DND-41 (cell line): Measurements from ENCODE around the gene CLDN2.

Experiments
- ATAC-seq: fragments of 200-7000 bp; cut with Tn5 transposase; 3 replicates; pipeline ENCODE4 v1.9.1; 2021; ENCODE audit warnings: low read depth; ENCODE audit not compliant: insufficient read depth
- DNase-seq: peaks from one replicate; pipeline ENCODE4 v3.0.0-alpha.2; 2020
- H2AFZ ChIP-seq: 2 replicates; pipeline ENCODE4 v1.6.0; 2012; ENCODE audit warnings: low read depth, low read length
- H3K27ac ChIP-seq: 2 replicates; pipeline ENCODE4 v1.5.1; 2012; ENCODE audit warnings: low read length, inconsistent platforms
- H3K27me3 ChIP-seq: fragments of 200-600 bp; sonication (generic); 2 replicates; pipeline ENCODE4 v1.6.0; 2012; ENCODE audit warnings: low read length, mild to moderate bottlenecking, inconsistent platforms; ENCODE audit not compliant: insufficient read depth, poor library complexity
- H3K36me3 ChIP-seq: 2 replicates; pipeline ENCODE4 v1.5.1; 2012; ENCODE audit warnings: low read length, inconsistent platforms; ENCODE audit not compliant: insufficient read depth
- H3K4me1 ChIP-seq: 2 replicates; pipeline ENCODE4 v1.5.1; 2012; ENCODE audit warnings: mild to moderate bottlenecking, low read length; ENCODE audit not compliant: insufficient read depth
- H3K4me2 ChIP-seq: 2 replicates; pipeline ENCODE4 v1.6.0; 2012; ENCODE audit warnings: mild to moderate bottlenecking, moderate library complexity, low read length, inconsistent platforms; ENCODE audit not compliant: insufficient read depth
- H3K4me3 ChIP-seq, 2 experiments: fragments of 200-600 bp in 1 of 2; shearing (Covaris generic) in 1 of 2; 2 replicates each; pipeline ENCODE4 v1.5.1; 2012 to 2016; ENCODE audit warnings: inconsistent platforms in 2 of 2, low read length in 2 of 2, mild to moderate bottlenecking in 2 of 2, low read depth in 1 of 2, moderate library complexity in 1 of 2
- H3K79me2 ChIP-seq: 2 replicates; pipeline ENCODE4 v1.6.0; 2012; ENCODE audit warnings: low read length, inconsistent platforms; ENCODE audit not compliant: insufficient read depth
- H3K9ac ChIP-seq: 2 replicates; pipeline ENCODE4 v1.6.0; 2012; ENCODE audit warnings: low read depth, mild to moderate bottlenecking, inconsistent platforms, low read length, moderate library complexity
- H3K9me3 ChIP-seq: 2 replicates; pipeline ENCODE4 v1.5.1; 2012; ENCODE audit warnings: low read length, moderate library complexity, mild to moderate bottlenecking, inconsistent platforms; ENCODE audit not compliant: insufficient read depth, severe bottlenecking
- H4K20me1 ChIP-seq: 2 replicates; pipeline ENCODE4 v1.6.0; 2012; ENCODE audit warnings: low read length; ENCODE audit not compliant: insufficient read depth
- EZH2 ChIP-seq: IDR thresholded peaks from 3 replicates; pipeline ENCODE4 v1.6.1; 2012; ENCODE audit warnings: borderline replicate concordance, low read depth, mild to moderate bottlenecking, moderate library complexity, low read length, inconsistent platforms; ENCODE audit not compliant: severe bottlenecking
- TF ChIP-seq, protein P1 (sequence below): IDR thresholded peaks from 2 replicates; pipeline ENCODE4 v1.5.1; 2012; ENCODE audit warnings: borderline replicate concordance, low read length, moderate library complexity, mild to moderate bottlenecking; ENCODE audit not compliant: poor library complexity, severe bottlenecking; ENCODE audit errors: extremely low read depth

CLDN2 gene

DNA sequence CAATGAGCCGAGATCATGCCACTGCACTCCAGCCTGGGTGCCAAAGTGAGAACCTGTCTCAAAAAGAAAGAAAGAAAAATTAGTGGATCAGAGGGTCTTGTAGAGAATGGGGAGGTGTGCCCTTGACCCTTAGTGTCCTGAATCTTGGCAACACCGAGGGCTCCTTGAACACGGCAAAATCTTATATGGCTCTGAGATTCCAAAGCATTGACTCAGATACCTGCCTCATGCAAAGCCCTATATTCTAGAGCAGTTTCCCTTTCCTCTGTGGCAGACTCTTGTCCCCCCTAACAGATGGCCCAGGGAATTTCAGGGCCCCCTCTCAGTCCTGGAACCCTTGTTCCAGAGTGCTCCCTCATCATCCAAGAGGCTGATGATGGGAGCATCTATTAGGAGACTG lies 6.8 kb downstream of the CLDN2 start:
- H3K27me3 ChIP-seq: no peaks in the 10 kb centered on the region
- H3K9me3 ChIP-seq: no peaks in the 10 kb centered on the region
- ATAC-seq (no peak), DNase-seq (no peak)
- H4K20me1 ChIP-seq: no peaks in the 10 kb centered on the region
- no peaks in the 10 kb centered on the region for H3K36me3 ChIP-seq
- H3K27ac ChIP-seq: no peak overlapping the region
- H2AFZ ChIP-seq: no peak overlapping the region
- TF ChIP-seq EZH2: no peak
- TF ChIP-seq, protein P1, sequence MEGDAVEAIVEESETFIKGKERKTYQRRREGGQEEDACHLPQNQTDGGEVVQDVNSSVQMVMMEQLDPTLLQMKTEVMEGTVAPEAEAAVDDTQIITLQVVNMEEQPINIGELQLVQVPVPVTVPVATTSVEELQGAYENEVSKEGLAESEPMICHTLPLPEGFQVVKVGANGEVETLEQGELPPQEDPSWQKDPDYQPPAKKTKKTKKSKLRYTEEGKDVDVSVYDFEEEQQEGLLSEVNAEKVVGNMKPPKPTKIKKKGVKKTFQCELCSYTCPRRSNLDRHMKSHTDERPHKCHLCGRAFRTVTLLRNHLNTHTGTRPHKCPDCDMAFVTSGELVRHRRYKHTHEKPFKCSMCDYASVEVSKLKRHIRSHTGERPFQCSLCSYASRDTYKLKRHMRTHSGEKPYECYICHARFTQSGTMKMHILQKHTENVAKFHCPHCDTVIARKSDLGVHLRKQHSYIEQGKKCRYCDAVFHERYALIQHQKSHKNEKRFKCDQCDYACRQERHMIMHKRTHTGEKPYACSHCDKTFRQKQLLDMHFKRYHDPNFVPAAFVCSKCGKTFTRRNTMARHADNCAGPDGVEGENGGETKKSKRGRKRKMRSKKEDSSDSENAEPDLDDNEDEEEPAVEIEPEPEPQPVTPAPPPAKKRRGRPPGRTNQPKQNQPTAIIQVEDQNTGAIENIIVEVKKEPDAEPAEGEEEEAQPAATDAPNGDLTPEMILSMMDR: no peak
- no peak overlapping the region for H3K4me3 ChIP-seq
- no peak overlapping the region for H3K4me2 ChIP-seq
- H3K79me2 ChIP-seq: no peaks in the 10 kb centered on the region
- H3K4me1 ChIP-seq: no peaks in the 10 kb centered on the region
- no peak overlapping the region for H3K9ac ChIP-seq

- no peaks in the 10 kb centered on the region for H3K36me3 ChIP-seq
- no peak overlapping the region for H3K4me3 ChIP-seq
- no peak for ATAC-seq
- no peaks in the 10 kb centered on the region for H3K27me3 ChIP-seq
- H4K20me1 ChIP-seq: no peaks in the 10 kb centered on the region
- no peaks in the 10 kb centered on the region for H3K4me1 ChIP-seq
- no peaks in the 10 kb centered on the region for H3K9me3 ChIP-seq
- H3K79me2 ChIP-seq: no peaks in the 10 kb centered on the region
- no peak overlapping the region for H3K27ac ChIP-seq
- H2AFZ ChIP-seq: no peak overlapping the region
- TF ChIP-seq, protein P1: no peak
- no peak for TF ChIP-seq EZH2
- no peak overlapping the region for H3K9ac ChIP-seq
- no peak for DNase-seq
- H3K4me2 ChIP-seq: no peak overlapping the region
These were observed 7.5 kb downstream of the CLDN2 start for GRCh38 chrX:106927700-106928099.

DNA sequence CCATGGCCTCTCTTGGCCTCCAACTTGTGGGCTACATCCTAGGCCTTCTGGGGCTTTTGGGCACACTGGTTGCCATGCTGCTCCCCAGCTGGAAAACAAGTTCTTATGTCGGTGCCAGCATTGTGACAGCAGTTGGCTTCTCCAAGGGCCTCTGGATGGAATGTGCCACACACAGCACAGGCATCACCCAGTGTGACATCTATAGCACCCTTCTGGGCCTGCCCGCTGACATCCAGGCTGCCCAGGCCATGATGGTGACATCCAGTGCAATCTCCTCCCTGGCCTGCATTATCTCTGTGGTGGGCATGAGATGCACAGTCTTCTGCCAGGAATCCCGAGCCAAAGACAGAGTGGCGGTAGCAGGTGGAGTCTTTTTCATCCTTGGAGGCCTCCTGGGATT lies 8.0 kb downstream of the CLDN2 start:
- Histone ChIP-seq H4K20me1 (no peaks in the 10 kb centered on the region), H3K79me2 (no peaks in the 10 kb centered on the region), H2AFZ (no peak overlapping the region), H3K9ac (no peak overlapping the region), H3K4me2 (no peak overlapping the region), H3K27ac (no peak overlapping the region), H3K4me1 (peaks cover 4% of the 10 kb centered on the region), H3K9me3 (no peaks in the 10 kb centered on the region), H3K27me3 (no peaks in the 10 kb centered on the region), H3K4me3 (no peak overlapping the region), H3K36me3 (no peaks in the 10 kb centered on the region)
- no peak for TF ChIP-seq EZH2
- TF ChIP-seq, protein P1: no peak
- no peak for ATAC-seq
- DNase-seq: no peak
